Esophagus muscularis mucosa (tissue), 4 donors: Measurements from ENCODE around the gene CELF4.

Experiments used
- CTCF ChIP-seq, 3 experiments: fragments of 200-600 bp in 2 of 3; fragments of 450-650 bp in 1 of 3; sonication (generic) in 2 of 3; IDR thresholded peaks; one replicate each; pipeline ENCODE4 v1.5.1; 2017 to 2019; ENCODE audit warnings: antibody characterized with exemption in 3 of 3, mild to moderate bottlenecking in 2 of 3, moderate library complexity in 1 of 3
- EP300 ChIP-seq: sonication (generic); formaldehyde crosslinking; IDR thresholded peaks from one replicate; pipeline ENCODE4 v1.6.1; 2017; ENCODE audit warnings: antibody characterized with exemption
- POLR2A ChIP-seq: fragments of 450-650 bp; IDR thresholded peaks from one replicate; pipeline ENCODE4 v1.6.1; 2017; ENCODE audit warnings: antibody characterized with exemption, moderate library complexity, mild to moderate bottlenecking, low read depth
- POLR2AphosphoS5 ChIP-seq, 2 donors: sonication (generic); formaldehyde crosslinking; IDR thresholded peaks; one replicate each; pipeline ENCODE4 v1.6.1; 2017; ENCODE audit warnings: antibody characterized with exemption in 2 of 2

GRCh38 chr18:37482433-37482832 lies 83.2 kb downstream of the CELF4 start:
- TF ChIP-seq CTCF (IDR thresholded peaks at IDR 0.05) (no peak), EP300 (no peak), POLR2A (no peak), POLR2AphosphoS5 (IDR thresholded peaks at IDR 0.05) (no peak)
